ENCODE measurements around the gene TAF1C.

The TAF1C gene

GRCh38 chr16:84194470-84195200 lies 7.8 kb upstream of the TAF1C start:
- no peaks in the 10 kb centered on the region for H3K9me3 ChIP-seq (ENCODE audit: insufficient read depth, low read depth, low read length)
- H3K4me1 ChIP-seq (ENCODE audit: insufficient read depth, low read length, poor library complexity, severe bottlenecking), result no peaks in the 10 kb centered on the region
- H4K20me1 ChIP-seq (ENCODE audit: insufficient read depth, low read length, poor library complexity, severe bottlenecking), result no peaks in the 10 kb centered on the region
- H3K4me3 ChIP-seq (ENCODE audit: low read length, poor library complexity, severe bottlenecking), result no peak overlapping the region
- no peak overlapping the region for H3K9ac ChIP-seq (ENCODE audit: low read depth, low read length, poor library complexity, severe bottlenecking)
- no peaks in the 10 kb centered on the region for H3K36me3 ChIP-seq (ENCODE audit: insufficient read depth, low read length)
- no peak for TF ChIP-seq CTCF (conservative IDR thresholded peaks at IDR 0.05; ENCODE audit: low read length)
- no peak for TF ChIP-seq EZH2phosphoT487 (IDR thresholded peaks at IDR 0.05; ENCODE audit: borderline replicate concordance)
- H2AFZ ChIP-seq (ENCODE audit: low read length), result no peak overlapping the region
- H3K79me2 ChIP-seq (ENCODE audit: insufficient read depth, low read length), result no peaks in the 10 kb centered on the region
- no peak overlapping the region for H3K4me2 ChIP-seq (ENCODE audit: low read depth, low read length, poor library complexity, severe bottlenecking)
- no peaks in the 10 kb centered on the region for H3K9me2 ChIP-seq (replicated peaks; ENCODE audit: low read depth, low read length)
- no peaks in the 10 kb centered on the region for H3K27me3 ChIP-seq (ENCODE audit: insufficient read depth, low read length, poor library complexity, severe bottlenecking)
- no peaks in the 10 kb centered on the region for H3F3A ChIP-seq (ENCODE audit: low read depth)

DNA sequence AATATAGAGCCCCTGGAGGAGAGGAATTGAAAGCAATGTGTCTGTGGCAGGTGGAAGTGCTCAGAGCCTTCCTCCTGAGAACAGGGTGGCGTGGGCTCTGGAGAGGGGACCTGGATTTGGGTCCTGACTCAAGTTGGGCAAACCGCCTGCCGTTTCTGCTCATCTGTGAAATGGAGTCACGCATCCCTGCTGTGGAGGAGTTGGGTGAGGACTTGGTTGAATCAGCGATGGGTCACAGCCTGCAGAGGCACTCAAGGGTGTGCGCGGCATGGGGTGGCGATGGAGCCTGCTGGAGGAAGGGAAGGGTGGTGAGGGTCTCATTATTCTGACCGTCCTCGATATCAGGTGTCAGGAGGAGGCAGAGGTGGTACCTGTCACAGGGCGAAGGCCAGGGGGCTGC lies 7.2 kb upstream of the TAF1C start:
- H3K9me2 ChIP-seq (replicated peaks; ENCODE audit: low read depth, low read length), result no peaks in the 10 kb centered on the region
- no peaks in the 10 kb centered on the region for H3K79me2 ChIP-seq (ENCODE audit: insufficient read depth, low read length)
- H3K4me3 ChIP-seq (ENCODE audit: low read length, poor library complexity, severe bottlenecking), result no peak overlapping the region
- H3K27me3 ChIP-seq (ENCODE audit: insufficient read depth, low read length, poor library complexity, severe bottlenecking), result no peaks in the 10 kb centered on the region
- no peaks in the 10 kb centered on the region for H4K20me1 ChIP-seq (ENCODE audit: insufficient read depth, low read length, poor library complexity, severe bottlenecking)
- no peak overlapping the region for H3K4me2 ChIP-seq (ENCODE audit: low read depth, low read length, poor library complexity, severe bottlenecking)
- H3F3A ChIP-seq (ENCODE audit: low read depth), result no peaks in the 10 kb centered on the region
- H3K36me3 ChIP-seq (ENCODE audit: insufficient read depth, low read length), result no peaks in the 10 kb centered on the region
- no peaks in the 10 kb centered on the region for H3K4me1 ChIP-seq (ENCODE audit: insufficient read depth, low read length, poor library complexity, severe bottlenecking)
- H2AFZ ChIP-seq (ENCODE audit: low read length), result no peak overlapping the region
- no peaks in the 10 kb centered on the region for H3K9me3 ChIP-seq (ENCODE audit: insufficient read depth, low read depth, low read length)
- TF ChIP-seq EZH2phosphoT487 (IDR thresholded peaks at IDR 0.05; ENCODE audit: borderline replicate concordance), result no peak
- TF ChIP-seq CTCF (conservative IDR thresholded peaks at IDR 0.05; ENCODE audit: low read length), result no peak
- no peak overlapping the region for H3K9ac ChIP-seq (ENCODE audit: low read depth, low read length, poor library complexity, severe bottlenecking)

DNA sequence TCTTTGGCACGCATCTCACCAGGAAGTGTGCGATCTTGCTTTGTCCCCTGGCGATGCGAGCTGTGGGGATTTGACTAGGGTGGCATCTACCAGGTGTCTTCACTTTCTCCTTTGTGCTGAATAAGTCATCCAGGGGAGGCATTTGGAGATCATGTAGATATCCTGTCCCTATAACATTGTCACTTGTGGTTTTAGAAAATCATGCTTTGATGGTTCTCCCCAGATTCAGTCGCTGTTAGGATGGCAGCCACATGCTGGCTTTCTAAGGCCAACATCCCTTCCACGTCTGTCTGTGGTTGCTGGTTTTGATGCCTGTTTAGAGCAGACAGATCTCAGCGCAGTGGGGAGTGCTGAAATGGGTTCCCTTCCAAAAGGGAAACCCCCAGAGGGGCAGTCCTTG lies 6.6 kb upstream of the TAF1C start:
- no peaks in the 10 kb centered on the region for H3K36me3 ChIP-seq (ENCODE audit: insufficient read depth, low read length)
- no peaks in the 10 kb centered on the region for H3K9me3 ChIP-seq (ENCODE audit: insufficient read depth, low read depth, low read length)

More for the DNA sequence above, 6.6 kb upstream of the TAF1C start:
- H3K4me3 ChIP-seq (ENCODE audit: low read length, poor library complexity, severe bottlenecking), result no peak overlapping the region
- H3K4me1 ChIP-seq (ENCODE audit: insufficient read depth, low read length, poor library complexity, severe bottlenecking), result no peaks in the 10 kb centered on the region
- no peaks in the 10 kb centered on the region for H4K20me1 ChIP-seq (ENCODE audit: insufficient read depth, low read length, poor library complexity, severe bottlenecking)
- H3K9me2 ChIP-seq (replicated peaks; ENCODE audit: low read depth, low read length), result no peaks in the 10 kb centered on the region
- no peaks in the 10 kb centered on the region for H3K79me2 ChIP-seq (ENCODE audit: insufficient read depth, low read length)
- no peaks in the 10 kb centered on the region for H3K27me3 ChIP-seq (ENCODE audit: insufficient read depth, low read length, poor library complexity, severe bottlenecking)
- no peak overlapping the region for H2AFZ ChIP-seq (ENCODE audit: low read length)
- TF ChIP-seq EZH2phosphoT487 (IDR thresholded peaks at IDR 0.05; ENCODE audit: borderline replicate concordance), result no peak
- TF ChIP-seq CTCF (conservative IDR thresholded peaks at IDR 0.05; ENCODE audit: low read length), result no peak
- no peak overlapping the region for H3K4me2 ChIP-seq (ENCODE audit: low read depth, low read length, poor library complexity, severe bottlenecking)
- no peak overlapping the region for H3K9ac ChIP-seq (ENCODE audit: low read depth, low read length, poor library complexity, severe bottlenecking)
- H3F3A ChIP-seq (ENCODE audit: low read depth), result no peaks in the 10 kb centered on the region
